ENCODE results near the gene PARP2.
"Not testable (repeated sequence)": the region's sequence is repeated elsewhere in the genome, so short reads cannot be mapped to it uniquely, and the experiment has no call there.

The PARP2 gene

GRCh38 chr14:20345366-20345765 lies 1.9 kb downstream of the PARP2 start:
- no peak for DNase-seq

DNA sequence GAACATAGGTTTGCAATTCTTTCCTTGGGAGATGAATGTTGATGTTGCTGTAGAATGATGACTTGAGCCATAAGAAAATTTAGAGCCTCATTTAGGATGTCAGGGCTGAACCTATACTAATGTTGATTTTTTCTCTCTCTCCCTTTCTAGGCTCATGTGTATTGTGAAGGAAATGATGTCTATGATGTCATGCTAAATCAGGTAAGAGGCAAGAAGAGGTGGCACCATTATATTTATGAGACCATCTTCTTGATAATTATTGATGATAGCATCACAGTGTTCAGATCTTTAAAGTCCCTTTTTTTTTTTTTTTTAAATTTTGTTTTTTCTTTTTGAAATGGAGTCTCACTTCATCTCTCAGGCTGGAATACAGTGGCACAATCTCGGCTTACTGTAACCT lies 3.3 kb downstream of the PARP2 start:
- no peak for DNase-seq

DNA sequence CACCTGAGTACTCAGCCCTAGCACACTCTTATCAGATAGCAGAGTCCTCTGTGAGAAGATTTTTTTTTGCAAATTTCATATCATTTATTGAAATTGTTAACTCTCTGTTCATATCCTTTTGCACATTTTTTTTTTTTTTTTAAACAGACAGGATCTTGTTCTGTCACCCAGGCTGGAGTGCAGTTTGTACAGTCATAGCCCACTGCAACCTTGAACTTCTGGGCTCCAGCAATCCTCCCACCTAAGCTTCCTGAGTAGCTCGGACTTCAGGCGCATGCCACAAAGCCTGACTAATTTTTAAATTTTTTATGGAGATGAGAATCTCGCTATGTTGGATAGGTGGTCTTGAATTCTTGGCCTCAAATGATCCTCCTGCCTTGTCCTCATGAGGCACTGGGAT lies 4.3 kb downstream of the PARP2 start:
- no peak for DNase-seq

DNA sequence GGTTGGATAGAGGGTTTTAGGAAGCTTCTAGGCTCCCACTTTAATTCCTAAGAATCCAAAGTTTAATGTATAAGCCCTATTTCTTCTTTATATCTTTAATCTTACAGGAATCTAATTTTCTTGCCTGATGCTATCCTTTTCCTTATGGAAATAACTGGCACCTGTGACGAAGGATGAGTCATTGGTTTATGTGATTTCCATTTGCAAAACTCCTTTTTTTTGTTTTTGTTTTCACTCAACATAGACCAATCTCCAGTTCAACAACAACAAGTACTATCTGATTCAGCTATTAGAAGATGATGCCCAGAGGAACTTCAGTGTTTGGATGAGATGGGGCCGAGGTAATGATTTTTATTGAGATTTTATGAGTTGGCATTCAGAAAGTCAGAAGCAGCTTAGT lies 6.8 kb downstream of the PARP2 start:
- no peak for DNase-seq

- no peak for DNase-seq
Observed at GRCh38 chr14:20350860-20351259, 7.4 kb downstream of the PARP2 start.

DNA sequence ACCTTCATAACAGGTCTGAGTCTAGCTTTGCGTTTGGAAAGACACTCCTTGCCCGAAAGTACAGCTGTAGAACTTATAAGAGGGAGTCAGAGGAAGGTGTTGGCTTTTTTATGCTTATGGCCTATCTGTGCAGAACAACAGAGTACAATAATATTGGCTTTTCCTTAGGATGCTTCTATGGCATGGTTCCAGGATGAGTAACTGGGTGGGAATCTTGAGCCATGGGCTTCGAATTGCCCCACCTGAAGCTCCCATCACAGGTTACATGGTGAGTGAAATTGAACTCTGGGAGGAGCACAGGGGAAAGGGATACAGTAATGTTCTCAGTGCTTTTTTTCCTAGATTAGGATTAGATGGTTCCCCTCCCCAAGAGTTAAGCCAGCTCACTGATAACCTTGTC lies 13.0 kb downstream of the PARP2 start:
- no peak for DNase-seq

DNA sequence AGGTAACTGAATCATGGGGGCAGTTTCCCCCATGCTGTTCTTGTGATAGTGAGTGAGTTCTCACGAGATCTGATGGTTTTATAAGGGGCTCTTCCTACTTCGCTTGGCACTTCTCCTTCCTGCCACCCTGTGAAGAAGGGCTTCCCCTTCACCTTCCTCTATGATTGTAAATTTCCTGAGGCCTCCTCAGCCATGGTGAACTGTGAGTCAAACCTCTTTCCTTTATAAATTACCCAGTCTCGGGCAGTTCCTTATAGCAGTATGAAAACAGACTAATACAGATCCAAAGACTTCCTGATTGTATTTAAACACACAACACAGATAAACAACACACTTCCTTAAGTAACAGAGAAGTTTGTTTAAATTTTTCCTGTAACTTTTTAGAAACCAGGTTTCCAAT lies 15.0 kb downstream of the PARP2 start:
- DNase-seq, result not testable (repeated sequence)

DNA sequence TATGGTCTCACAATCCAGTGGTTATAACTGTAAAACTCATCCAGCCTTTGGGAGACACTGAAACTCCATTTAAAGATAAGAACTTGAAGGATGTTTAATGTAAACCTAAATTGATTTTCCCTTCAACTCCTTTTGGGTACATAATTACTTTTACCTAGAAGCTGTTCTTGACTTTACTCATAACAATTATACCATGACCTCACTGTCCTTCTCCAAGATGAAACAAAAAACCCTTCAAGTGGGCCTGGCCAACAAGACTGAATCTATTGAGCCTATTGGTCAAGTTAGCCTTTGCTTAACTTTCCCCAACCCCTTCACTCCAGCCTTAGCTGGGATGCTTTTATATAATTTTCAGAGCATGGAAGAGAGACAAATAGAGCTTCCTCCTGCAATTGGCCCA lies 22.5 kb downstream of the PARP2 start:
- no peak for DNase-seq

GRCh38 chr14:20372796-20373195 lies 29.4 kb downstream of the PARP2 start:
- DNase-seq, result no peak

GRCh38 chr14:20375471-20375870 lies 32.0 kb downstream of the PARP2 start:
- no peak for DNase-seq

DNA sequence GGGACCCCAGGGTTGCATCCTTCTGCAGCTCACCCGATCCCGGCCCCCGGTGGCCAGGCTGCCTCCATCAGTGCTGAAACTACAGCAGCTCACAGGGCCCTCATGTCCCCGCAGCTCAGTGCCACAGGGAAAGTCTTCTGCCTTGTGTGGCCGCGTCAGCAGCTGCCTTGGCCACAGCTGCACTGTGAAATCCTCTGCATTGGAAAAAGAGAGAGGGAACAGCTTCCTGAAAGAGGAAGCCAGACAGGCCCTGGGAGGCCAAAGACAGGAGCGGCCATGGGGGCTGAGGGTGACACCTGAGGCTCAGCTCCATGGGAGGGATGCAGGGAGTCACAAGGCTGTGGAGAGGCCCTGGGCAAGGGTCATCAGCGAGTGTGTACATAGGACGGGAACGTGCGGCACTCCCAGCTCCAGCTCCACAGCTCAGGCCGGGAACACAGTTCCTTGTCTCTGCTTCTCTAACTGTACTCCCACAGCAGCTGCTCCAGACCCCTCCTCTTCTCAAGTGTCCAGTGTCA lies 32.7 kb downstream of the PARP2 start:
- no peak for DNase-seq

DNA sequence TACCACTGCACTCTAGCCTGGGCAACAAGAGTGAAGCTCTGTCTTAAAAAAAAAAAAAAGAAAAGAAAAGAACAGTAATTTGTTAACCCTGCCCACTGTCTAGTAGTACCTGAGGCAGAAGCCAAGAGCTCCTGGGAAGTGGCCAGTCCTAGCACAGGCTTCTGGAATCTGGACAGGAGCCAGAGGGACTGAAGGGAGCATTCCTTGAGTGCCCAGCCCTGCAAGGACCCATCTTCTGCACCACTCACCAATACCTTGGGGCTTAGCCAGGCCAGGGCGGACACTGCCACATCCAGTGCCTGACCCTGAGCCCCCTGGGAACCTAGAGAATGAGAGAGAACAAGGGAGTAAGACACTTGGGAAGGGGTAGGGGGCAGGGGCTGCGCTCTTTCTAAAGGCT lies 33.7 kb downstream of the PARP2 start:
- DNase-seq, result no peak

- no peak for DNase-seq
Observed at GRCh38 chr14:20379743-20380142, 36.3 kb downstream of the PARP2 start.

GRCh38 chr14:20380681-20381080 lies 37.2 kb downstream of the PARP2 start:
- DNase-seq, result no peak

DNA sequence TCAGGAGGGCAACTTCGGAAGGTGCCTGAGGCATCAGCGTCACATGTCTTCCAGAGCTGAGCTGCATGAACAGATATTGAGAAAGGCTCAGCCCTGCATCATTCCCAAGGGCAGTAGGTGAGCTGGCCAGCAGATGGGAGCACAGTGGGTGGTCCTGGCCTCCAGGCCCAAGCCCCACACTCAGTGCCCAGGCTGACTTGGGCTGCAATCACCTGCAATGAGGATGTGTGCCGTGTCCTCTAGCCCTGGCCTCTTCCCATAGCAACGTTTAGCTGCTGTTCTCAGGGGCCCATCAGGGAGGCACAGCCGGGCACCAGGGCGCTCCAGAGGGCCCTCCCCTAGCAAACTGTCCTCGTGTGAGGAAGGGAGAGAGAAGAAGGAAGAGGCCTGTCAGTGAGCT lies 37.9 kb downstream of the PARP2 start:
- DNase-seq, result no peak

DNA sequence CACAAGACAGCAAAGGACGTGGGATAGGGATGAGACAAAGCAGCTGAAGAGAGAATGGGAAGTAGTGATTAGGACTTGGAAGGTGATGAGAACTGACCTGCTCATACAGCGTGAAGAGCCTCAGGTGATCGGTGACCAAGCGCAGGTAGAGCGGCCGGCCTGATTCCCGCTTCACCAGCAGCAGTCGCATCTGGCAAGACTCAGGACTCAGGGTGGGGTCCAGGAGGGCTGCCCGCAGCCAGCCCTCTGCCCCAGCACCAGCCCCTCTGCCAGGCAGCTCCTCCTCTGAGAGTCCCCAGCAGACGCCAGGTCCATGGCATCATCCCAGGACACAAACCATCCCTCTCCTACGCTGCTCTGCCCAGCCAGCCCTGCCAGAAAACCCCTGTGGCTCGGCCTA lies 39.1 kb downstream of the PARP2 start:
- DNase-seq, result no peak

DNA sequence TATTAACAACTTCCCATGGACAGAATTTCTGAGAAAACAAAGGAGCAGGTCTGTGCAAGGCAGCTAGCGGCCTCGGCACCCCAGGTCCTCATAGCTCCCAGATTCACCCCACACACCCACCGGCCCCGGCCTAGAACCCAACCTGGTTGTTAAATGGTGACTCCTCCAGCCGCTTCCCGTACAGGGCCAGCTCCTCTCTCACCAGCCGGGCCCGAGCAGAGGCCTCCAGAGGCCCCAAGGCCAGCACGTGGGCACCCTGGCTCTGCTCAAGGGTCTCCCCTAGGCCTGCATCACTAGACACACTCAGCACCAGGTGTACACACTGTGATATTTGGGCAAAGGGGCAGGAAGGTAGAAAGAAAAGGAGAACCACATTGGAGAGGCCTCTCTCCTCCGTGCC lies 39.6 kb downstream of the PARP2 start:
- DNase-seq, result no peak

GRCh38 chr14:20383636-20384035 lies 40.2 kb downstream of the PARP2 start:
- DNase-seq, result no peak

GRCh38 chr14:20384321-20384720 lies 40.9 kb downstream of the PARP2 start:
- DNase-seq, result no peak

GRCh38 chr14:20384886-20385285 lies 41.5 kb downstream of the PARP2 start:
- no peak for DNase-seq

- DNase-seq, result no peak
Observed at GRCh38 chr14:20386276-20386855, 42.9 kb downstream of the PARP2 start.

DNA sequence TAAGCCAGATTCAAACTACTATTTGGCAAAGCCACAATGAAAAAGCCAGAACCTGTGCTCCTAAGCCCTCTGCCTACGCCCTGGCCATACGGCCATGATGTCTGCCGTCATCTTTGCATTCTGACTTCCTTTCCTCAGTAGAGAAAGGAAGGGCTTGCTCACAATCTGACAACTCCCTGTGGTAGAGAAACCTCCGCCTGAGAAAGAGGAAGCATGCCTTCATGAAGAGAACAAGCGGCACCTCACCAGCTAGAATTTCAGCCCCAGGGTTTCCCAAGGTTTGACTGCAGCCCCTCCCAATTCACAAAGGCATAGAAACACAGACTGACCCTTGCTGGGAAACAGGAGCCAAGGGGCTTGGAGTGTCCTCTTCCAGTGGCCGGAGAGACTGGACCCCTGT lies 44.1 kb downstream of the PARP2 start:
- no peak for DNase-seq

- DNase-seq, result no peak
Observed at GRCh38 chr14:20388159-20388558, 44.7 kb downstream of the PARP2 start.

GRCh38 chr14:20391505-20391904 lies 48.1 kb downstream of the PARP2 start:
- DNase-seq, result no peak

Data from hypothalamus (tissue), 51 donors.